Thoracic aorta endothelial cell (primary cell): ENCODE results near the gene TXNDC11. TPM values are rescaled to one million over a fixed set of nuclear protein-coding genes. Genes with fewer than 3 reads are reported as not detected.

Experiments used
- small RNA-seq: library from RNA; depleted of rRNA; stranded (forward); fragments of <200 nt; gene quantifications from one replicate; pipeline ENCODE3, GENCODE V24; 2012
- total RNA-seq: library from RNA; depleted of rRNA; stranded (reverse); fragments of >200 nt; gene quantifications from 2 replicates; pipeline ENCODE4 v1.2.3, GENCODE V29; 2012

The TXNDC11 gene, protein sequence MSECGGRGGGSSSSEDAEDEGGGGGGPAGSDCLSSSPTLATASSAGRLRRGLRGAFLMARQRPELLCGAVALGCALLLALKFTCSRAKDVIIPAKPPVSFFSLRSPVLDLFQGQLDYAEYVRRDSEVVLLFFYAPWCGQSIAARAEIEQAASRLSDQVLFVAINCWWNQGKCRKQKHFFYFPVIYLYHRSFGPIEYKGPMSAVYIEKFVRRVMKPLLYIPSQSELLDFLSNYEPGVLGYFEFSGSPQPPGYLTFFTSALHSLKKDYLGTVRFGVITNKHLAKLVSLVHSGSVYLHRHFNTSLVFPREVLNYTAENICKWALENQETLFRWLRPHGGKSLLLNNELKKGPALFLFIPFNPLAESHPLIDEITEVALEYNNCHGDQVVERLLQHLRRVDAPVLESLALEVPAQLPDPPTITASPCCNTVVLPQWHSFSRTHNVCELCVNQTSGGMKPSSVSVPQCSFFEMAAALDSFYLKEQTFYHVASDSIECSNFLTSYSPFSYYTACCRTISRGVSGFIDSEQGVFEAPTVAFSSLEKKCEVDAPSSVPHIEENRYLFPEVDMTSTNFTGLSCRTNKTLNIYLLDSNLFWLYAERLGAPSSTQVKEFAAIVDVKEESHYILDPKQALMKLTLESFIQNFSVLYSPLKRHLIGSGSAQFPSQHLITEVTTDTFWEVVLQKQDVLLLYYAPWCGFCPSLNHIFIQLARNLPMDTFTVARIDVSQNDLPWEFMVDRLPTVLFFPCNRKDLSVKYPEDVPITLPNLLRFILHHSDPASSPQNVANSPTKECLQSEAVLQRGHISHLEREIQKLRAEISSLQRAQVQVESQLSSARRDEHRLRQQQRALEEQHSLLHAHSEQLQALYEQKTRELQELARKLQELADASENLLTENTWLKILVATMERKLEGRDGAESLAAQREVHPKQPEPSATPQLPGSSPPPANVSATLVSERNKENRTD
- 37.5 and 39.8 TPM in 2 replicates for total RNA-seq

DNA sequence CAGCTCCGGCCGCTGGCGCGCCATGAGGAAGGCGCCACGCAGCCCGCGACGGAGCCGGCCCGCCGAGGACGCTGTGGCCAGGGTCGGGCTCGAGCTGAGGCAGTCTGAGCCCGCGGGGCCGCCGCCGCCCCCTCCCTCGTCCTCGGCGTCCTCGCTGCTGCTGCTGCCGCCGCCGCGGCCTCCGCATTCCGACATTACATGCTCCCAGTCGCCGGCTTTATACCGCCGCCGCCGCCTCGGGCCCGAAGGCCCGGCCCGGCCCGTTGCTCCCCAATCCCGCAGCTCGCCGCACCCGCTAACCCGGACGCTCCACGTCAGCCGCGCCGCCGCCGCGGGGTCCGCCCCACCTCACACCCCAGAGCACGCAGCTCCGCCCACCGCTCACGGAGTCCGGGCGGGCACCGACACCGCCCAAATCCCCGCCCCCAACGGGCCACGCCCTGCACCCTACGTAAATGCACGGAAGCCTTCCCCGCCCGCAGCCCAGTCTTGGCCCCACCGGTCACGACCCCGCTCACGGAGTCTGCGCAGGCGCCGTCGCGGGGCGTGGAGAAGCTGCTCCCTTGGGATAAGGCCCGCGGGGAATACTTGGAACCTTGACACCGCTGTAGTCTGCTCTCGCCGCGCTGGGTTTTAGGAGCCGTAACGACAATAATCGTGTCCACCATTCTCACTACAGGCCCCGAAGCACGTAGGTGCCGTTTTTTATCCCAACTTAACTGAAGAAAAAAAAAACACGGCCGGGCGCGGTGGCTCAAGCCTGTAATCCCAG lies at the start of gene TXNDC11:
Gene TXNDC11, minus strand, starts transcription at position 322 of the 772 bp plus-strand sequence. Its CDS starts 127 bp downstream, at position 195.

DNA sequence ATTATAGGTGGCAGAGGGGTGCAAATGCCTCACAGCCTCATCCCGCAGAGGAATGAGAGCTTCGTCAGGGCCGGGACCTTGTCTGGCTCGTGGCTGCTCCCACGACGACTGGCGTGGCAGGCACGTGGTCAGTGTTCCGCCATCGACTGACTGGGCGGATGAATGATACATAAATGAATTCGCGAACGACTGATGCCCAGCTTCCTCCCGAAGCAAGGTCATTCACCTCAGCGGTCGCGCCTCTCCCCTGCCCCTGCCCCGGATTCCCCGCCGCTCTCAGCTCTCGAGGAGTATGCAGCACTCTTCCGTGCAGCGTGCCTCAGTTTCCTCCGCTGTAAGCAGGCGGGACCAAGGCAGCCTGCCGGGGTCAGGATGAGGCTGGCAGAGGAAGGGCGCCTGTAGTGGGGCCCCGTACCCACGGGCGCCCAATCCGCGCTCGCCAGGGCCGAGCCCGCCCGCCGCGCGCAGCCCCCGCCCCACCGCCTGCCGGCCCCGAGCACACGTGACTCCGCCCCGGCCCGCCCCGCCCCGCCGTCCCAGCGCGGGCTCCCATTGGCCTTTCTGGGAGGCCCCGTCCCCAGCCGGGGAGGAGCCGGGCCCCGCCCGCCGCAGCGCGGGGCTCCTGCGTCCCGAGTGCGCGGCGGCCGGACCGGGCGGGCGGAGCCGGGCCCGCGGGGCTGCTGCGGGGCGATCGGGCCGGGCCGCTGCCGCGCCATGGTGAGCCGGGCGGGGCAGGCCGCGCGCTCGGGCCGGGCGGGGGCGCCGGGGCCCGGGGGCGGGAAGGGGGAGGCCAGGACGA lies 74.6 kb downstream of the TXNDC11 start, which contains the start of gene SNN:
Gene SNN, plus strand, starts transcription at position 632 of the 799 bp plus-strand sequence. CDS start 7,605 bp downstream, outside the sequence.

Small RNAs within 50 kb of the gene (small RNA-seq; reads per million reads assigned to genes)
- not detected for gene RF00017

Other genes starting within 250 kb of the TXNDC11 start
- 5.5 and 9.8 TPM in 2 replicates for gene LITAF, start 155.9 kb downstream of the TXNDC11 start, total RNA-seq
- gene SNN, start 74.4 kb downstream of the TXNDC11 start, total RNA-seq, result 17.1 and 17.7 TPM in 2 replicates
- gene ZC3H7A, start 54.4 kb upstream of the TXNDC11 start, total RNA-seq, result 84.0 and 95.3 TPM in 2 replicates
- 218 and 233 TPM in 2 replicates for gene RSL1D1, start 108.7 kb upstream of the TXNDC11 start, total RNA-seq
- 215 and 218 TPM in 2 replicates for gene GSPT1, start 173.1 kb upstream of the TXNDC11 start, total RNA-seq
- gene NPIPB2, start 199.2 kb upstream of the TXNDC11 start, total RNA-seq, result 5.7 and 6.9 TPM in 2 replicates
- gene TNFRSF17, start 222.4 kb upstream of the TXNDC11 start, total RNA-seq, result not detected in 2 replicates
- gene SNX29, start 233.9 kb upstream of the TXNDC11 start, total RNA-seq, result 12.1 and 12.6 TPM in 2 replicates